Tibial nerve (tissue), 4 donors: Measurements from ENCODE around the gene RIN3.

Source experiments
- CTCF ChIP-seq, 5 experiments: fragments of 200-600 bp in 3 of 5; fragments of 450-650 bp in 2 of 5; sonication (generic) in 3 of 5; IDR thresholded peaks; one replicate each; pipeline ENCODE4 v1.5.1; 2016 to 2019; ENCODE audit warnings: antibody characterized with exemption in 5 of 5, mild to moderate bottlenecking in 3 of 5, moderate library complexity in 2 of 5
- EP300 ChIP-seq, 2 donors: sonication (generic); formaldehyde crosslinking; IDR thresholded peaks; one replicate each; pipeline ENCODE4 v1.6.1; 2017; ENCODE audit warnings: antibody characterized with exemption in 2 of 2, mild to moderate bottlenecking in 1 of 2

DNA sequence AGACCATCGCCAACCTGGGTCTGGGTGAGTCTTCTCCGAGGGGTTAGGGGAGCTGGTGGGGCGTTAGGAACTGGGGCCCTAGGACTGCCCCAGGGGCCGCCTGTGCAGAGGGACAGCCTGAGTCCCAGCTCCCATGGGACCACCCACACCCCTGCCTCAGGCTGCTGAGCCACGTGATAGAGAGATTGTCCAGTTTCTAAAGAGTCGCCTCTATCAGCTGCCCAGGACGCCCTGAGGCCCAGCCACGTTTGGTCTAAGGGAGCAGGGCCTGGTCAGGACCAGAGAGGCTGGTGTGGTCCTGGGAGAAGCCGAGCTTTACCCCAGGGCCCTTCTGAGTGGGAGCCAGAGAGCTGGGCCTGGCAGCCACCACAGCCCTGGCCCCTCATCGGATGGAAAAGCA lies 127.7 kb downstream of the RIN3 start:
- TF ChIP-seq EP300 (IDR thresholded peaks at IDR 0.05) (no peak), CTCF (IDR thresholded peaks at IDR 0.05) (no peak)
